Measurements from ENCODE around the gene SLC25A19.

The SLC25A19 gene

GRCh38 chr17:75319904-75320691 lies 30.9 kb upstream of the SLC25A19 start:
- Histone ChIP-seq H3K4me3 (ENCODE audit: insufficient read depth, low read depth, low read length, poor library complexity, severe bottlenecking) (no peak overlapping the region), H3K36me3 (ENCODE audit: control insufficient read depth, insufficient read depth, low read length) (peaks cover 51% of the 10 kb centered on the region), H3K9me3 (ENCODE audit: control insufficient read depth, low read length) (no peaks in the 10 kb centered on the region), H3K27ac (ENCODE audit: insufficient read depth, low read length, poor library complexity, severe bottlenecking) (no peak overlapping the region), H3K4me1 (ENCODE audit: control insufficient read depth, insufficient read depth, low read length, poor library complexity, severe bottlenecking) (peaks cover 3% of the 10 kb centered on the region), H3K27me3 (replicated peaks; ENCODE audit: control insufficient read depth, insufficient read depth, low read length, poor library complexity, severe bottlenecking) (no peaks in the 10 kb centered on the region)
- DNase-seq = no peak

DNA sequence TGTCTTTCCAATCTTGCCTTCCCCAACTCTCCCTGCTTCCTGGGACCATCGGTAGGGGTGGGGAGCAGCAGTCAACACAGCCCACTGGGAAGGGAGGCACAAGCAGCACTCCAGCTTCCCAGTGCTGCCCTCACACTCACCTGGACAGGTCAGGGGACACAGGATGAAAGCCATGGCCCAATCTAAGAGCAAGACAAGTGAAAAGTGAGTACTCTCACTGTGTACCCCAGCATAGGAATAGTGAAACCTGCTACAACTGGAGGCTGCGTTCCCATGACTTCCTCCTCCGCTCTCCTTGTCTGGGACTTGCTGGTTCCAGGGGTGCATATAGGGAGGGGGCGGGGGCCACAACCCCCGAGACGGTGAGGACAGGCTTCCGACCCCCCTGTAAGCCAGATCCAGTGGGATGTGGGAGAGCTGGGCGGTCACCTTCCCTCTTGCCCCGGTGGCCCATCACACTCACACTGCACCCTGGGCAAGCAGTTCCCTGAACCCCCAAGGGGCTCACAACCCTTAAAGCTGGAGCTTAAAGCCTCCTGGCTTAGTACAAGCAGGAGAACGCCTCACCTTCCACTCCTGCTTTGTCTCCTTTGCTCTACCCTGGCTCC lies 29.5 kb upstream of the SLC25A19 start:
- peaks cover 3% of the 10 kb centered on the region for H3K4me1 ChIP-seq (ENCODE audit: control insufficient read depth, insufficient read depth, low read length, poor library complexity, severe bottlenecking)
- DNase-seq = no peak
- H3K27me3 ChIP-seq (replicated peaks; ENCODE audit: control insufficient read depth, insufficient read depth, low read length, poor library complexity, severe bottlenecking) = no peaks in the 10 kb centered on the region
- no peak overlapping the region for H3K4me3 ChIP-seq (ENCODE audit: insufficient read depth, low read depth, low read length, poor library complexity, severe bottlenecking)
- H3K36me3 ChIP-seq (ENCODE audit: control insufficient read depth, insufficient read depth, low read length) = peaks cover 47% of the 10 kb centered on the region
- no peak overlapping the region for H3K27ac ChIP-seq (ENCODE audit: insufficient read depth, low read length, poor library complexity, severe bottlenecking)
- no peaks in the 10 kb centered on the region for H3K9me3 ChIP-seq (ENCODE audit: control insufficient read depth, low read length)

DNA sequence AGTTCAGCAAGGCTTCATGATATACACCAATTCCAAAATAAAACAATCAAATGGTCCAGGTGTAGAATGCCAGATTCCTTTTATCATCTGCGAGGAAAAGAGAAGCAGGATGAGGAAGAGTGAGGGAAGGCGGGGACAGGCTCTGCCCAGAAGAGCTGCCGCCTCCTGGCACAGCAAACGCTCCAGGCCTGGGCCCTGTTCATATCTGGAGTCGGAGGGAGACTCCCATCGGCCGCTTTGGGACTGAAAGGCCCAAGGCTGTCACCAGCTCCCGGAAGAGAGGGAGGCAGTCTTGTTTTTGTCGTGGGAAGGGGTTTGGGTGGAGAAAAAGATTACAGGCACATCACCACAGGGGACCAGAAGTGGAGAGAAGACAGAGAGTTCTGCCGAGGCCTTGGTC lies 29.0 kb upstream of the SLC25A19 start:
- DNase-seq = no peak
- no peaks in the 10 kb centered on the region for H3K9me3 ChIP-seq (ENCODE audit: control insufficient read depth, low read length)
- peaks cover 42% of the 10 kb centered on the region for H3K36me3 ChIP-seq (ENCODE audit: control insufficient read depth, insufficient read depth, low read length)
- no peak overlapping the region for H3K27ac ChIP-seq (ENCODE audit: insufficient read depth, low read length, poor library complexity, severe bottlenecking)
- H3K4me1 ChIP-seq (ENCODE audit: control insufficient read depth, insufficient read depth, low read length, poor library complexity, severe bottlenecking) = peaks cover 1% of the 10 kb centered on the region
- H3K27me3 ChIP-seq (replicated peaks; ENCODE audit: control insufficient read depth, insufficient read depth, low read length, poor library complexity, severe bottlenecking) = no peaks in the 10 kb centered on the region
- no peak overlapping the region for H3K4me3 ChIP-seq (ENCODE audit: insufficient read depth, low read depth, low read length, poor library complexity, severe bottlenecking)

DNA sequence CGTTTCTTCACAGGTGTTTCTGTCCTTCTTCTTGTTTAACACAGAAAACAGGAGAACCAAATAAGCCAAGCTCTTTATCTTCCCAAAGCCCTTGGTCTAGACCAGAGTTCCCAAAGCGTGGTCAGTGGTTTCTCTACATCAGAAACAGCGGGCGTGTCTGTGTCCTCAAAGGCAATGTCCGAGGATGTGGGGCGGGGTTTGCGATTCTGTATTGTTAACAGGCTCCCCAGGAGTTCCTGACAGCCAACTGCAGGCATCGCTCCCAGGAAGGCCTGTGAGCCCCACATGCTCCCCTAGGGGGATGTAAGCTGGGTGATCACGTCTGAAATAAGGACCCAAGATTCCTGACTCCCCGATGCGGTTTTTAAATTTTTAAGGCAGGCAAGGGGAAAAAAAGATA lies 28.4 kb upstream of the SLC25A19 start:
- Histone ChIP-seq H3K9me3 (ENCODE audit: control insufficient read depth, low read length) (no peaks in the 10 kb centered on the region), H3K4me1 (ENCODE audit: control insufficient read depth, insufficient read depth, low read length, poor library complexity, severe bottlenecking) (no peaks in the 10 kb centered on the region), H3K27ac (ENCODE audit: insufficient read depth, low read length, poor library complexity, severe bottlenecking) (no peak overlapping the region), H3K4me3 (ENCODE audit: insufficient read depth, low read depth, low read length, poor library complexity, severe bottlenecking) (no peak overlapping the region), H3K36me3 (ENCODE audit: control insufficient read depth, insufficient read depth, low read length) (peaks cover 41% of the 10 kb centered on the region), H3K27me3 (replicated peaks; ENCODE audit: control insufficient read depth, insufficient read depth, low read length, poor library complexity, severe bottlenecking) (no peaks in the 10 kb centered on the region)
- DNase-seq = no peak

DNA sequence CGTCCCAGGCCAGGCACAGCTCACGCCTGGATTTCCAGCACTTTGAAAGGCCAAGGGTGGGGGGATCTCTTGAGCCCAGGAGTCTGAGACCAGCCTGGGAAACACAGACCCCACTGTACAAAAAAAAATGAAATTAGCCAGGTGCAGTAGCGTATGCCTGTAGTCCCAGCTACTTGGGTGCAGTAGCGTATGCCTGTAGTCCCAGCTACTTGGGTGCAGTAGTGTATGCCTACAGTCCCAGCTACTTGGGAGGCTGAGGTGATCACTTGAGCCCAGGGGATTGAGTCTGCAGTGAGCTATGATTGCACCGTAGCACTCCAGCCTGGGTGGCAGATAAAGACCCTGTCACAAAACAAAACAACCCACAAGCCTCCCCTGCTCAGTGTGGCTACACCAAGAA lies 27.0 kb upstream of the SLC25A19 start:
- Histone ChIP-seq H3K27ac (ENCODE audit: insufficient read depth, low read length, poor library complexity, severe bottlenecking) (no peak overlapping the region), H3K9me3 (ENCODE audit: control insufficient read depth, low read length) (no peaks in the 10 kb centered on the region), H3K4me3 (ENCODE audit: insufficient read depth, low read depth, low read length, poor library complexity, severe bottlenecking) (no peak overlapping the region), H3K36me3 (ENCODE audit: control insufficient read depth, insufficient read depth, low read length) (peaks cover 35% of the 10 kb centered on the region), H3K27me3 (replicated peaks; ENCODE audit: control insufficient read depth, insufficient read depth, low read length, poor library complexity, severe bottlenecking) (no peaks in the 10 kb centered on the region), H3K4me1 (ENCODE audit: control insufficient read depth, insufficient read depth, low read length, poor library complexity, severe bottlenecking) (no peaks in the 10 kb centered on the region)
- DNase-seq = no peak

DNA sequence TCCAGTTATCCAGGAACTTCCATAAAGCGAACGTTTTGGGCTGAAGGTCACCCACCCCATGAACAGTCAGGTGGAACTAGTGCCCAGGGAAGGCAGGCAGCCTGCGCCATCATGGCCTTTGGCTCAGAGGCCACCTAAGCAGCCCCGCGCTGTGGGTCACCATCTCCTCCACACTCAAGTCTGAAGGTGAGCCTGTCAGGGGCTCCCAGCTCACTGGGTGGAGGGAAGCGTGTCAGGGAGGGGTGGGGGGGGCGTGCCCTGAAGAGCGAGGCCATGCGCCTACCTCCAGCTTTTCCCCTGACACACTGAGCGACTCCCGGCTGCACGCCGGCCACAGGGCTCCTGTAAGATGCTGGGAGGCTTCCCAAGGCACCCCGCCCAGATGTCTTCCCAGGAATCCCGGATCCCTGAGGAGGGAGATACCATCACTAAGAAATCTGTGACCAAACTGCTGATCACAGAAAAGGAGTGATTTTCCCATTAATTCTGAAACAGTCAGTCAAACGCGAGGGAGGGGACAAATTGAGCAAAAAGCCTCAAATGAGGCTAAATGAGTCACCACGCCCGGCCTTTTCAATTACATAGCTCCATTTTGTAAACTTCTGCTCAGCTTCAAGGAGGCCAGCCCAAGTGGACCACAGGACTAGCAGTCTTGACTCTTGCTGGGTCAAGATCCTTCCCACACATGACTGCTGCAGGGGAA lies 26.5 kb upstream of the SLC25A19 start:
- Histone ChIP-seq H3K4me1 (ENCODE audit: control insufficient read depth, insufficient read depth, low read length, poor library complexity, severe bottlenecking) (no peaks in the 10 kb centered on the region), H3K4me3 (ENCODE audit: insufficient read depth, low read depth, low read length, poor library complexity, severe bottlenecking) (no peak overlapping the region), H3K27ac (ENCODE audit: insufficient read depth, low read length, poor library complexity, severe bottlenecking) (no peak overlapping the region), H3K36me3 (ENCODE audit: control insufficient read depth, insufficient read depth, low read length) (peaks cover 29% of the 10 kb centered on the region), H3K9me3 (ENCODE audit: control insufficient read depth, low read length) (no peaks in the 10 kb centered on the region), H3K27me3 (replicated peaks; ENCODE audit: control insufficient read depth, insufficient read depth, low read length, poor library complexity, severe bottlenecking) (no peaks in the 10 kb centered on the region)
- no peak for DNase-seq

DNA sequence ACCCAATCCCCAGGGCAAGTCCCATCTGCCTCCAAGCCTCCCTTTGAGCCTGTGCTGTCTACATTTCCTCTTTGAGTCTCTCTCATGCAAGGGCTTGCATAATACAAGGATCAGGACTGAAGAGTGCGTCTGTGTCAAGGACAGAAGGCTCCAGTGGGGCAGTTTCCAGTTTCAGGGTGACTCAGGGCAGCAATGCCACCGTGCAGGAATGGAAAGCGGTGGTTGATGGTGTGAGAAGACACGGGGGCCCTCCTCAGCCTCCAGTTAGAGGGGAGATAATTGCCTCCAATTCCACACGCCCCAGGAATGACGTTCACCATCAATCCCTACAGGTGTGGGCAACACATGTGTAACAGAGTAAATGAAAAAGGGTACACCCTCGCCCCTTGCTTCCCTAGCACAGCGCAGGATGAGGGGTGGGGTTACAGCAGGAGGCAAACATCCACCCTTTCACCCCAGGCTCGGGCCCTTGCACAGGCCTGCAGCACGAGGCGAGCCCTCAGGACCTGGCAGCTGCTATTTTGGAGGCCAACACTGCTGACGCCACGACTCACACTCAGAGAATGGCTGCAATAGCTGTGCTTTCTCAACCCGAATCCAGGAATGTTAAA lies 24.8 kb upstream of the SLC25A19 start:
- no peaks in the 10 kb centered on the region for H3K9me3 ChIP-seq (ENCODE audit: control insufficient read depth, low read length)
- H3K4me3 ChIP-seq (ENCODE audit: insufficient read depth, low read depth, low read length, poor library complexity, severe bottlenecking) = no peak overlapping the region
- peaks cover 15% of the 10 kb centered on the region for H3K36me3 ChIP-seq (ENCODE audit: control insufficient read depth, insufficient read depth, low read length)
- H3K27ac ChIP-seq (ENCODE audit: insufficient read depth, low read length, poor library complexity, severe bottlenecking) = no peak overlapping the region
- H3K4me1 ChIP-seq (ENCODE audit: control insufficient read depth, insufficient read depth, low read length, poor library complexity, severe bottlenecking) = no peaks in the 10 kb centered on the region
- DNase-seq = no peak
- no peaks in the 10 kb centered on the region for H3K27me3 ChIP-seq (replicated peaks; ENCODE audit: control insufficient read depth, insufficient read depth, low read length, poor library complexity, severe bottlenecking)

- no peak overlapping the region for H3K27ac ChIP-seq (ENCODE audit: insufficient read depth, low read length, poor library complexity, severe bottlenecking)
- no peaks in the 10 kb centered on the region for H3K4me1 ChIP-seq (ENCODE audit: control insufficient read depth, insufficient read depth, low read length, poor library complexity, severe bottlenecking)
- no peak overlapping the region for H3K4me3 ChIP-seq (ENCODE audit: insufficient read depth, low read depth, low read length, poor library complexity, severe bottlenecking)
- no peak for DNase-seq
- H3K9me3 ChIP-seq (ENCODE audit: control insufficient read depth, low read length) = no peaks in the 10 kb centered on the region
- H3K36me3 ChIP-seq (ENCODE audit: control insufficient read depth, insufficient read depth, low read length) = no peaks in the 10 kb centered on the region
- no peaks in the 10 kb centered on the region for H3K27me3 ChIP-seq (replicated peaks; ENCODE audit: control insufficient read depth, insufficient read depth, low read length, poor library complexity, severe bottlenecking)
Measured at GRCh38 chr17:75308732-75309629, 19.7 kb upstream of the SLC25A19 start.

- H3K27me3 ChIP-seq (replicated peaks; ENCODE audit: control insufficient read depth, insufficient read depth, low read length, poor library complexity, severe bottlenecking) = no peaks in the 10 kb centered on the region
- no peaks in the 10 kb centered on the region for H3K4me1 ChIP-seq (ENCODE audit: control insufficient read depth, insufficient read depth, low read length, poor library complexity, severe bottlenecking)
- no peak for DNase-seq
- no peaks in the 10 kb centered on the region for H3K9me3 ChIP-seq (ENCODE audit: control insufficient read depth, low read length)
- H3K4me3 ChIP-seq (ENCODE audit: insufficient read depth, low read depth, low read length, poor library complexity, severe bottlenecking) = no peak overlapping the region
- H3K27ac ChIP-seq (ENCODE audit: insufficient read depth, low read length, poor library complexity, severe bottlenecking) = no peak overlapping the region
- no peaks in the 10 kb centered on the region for H3K36me3 ChIP-seq (ENCODE audit: control insufficient read depth, insufficient read depth, low read length)
Measured at GRCh38 chr17:75307957-75308731, 18.9 kb upstream of the SLC25A19 start.

Data from effector memory CD4-positive, alpha-beta T cell (primary cell).